Measurements from ENCODE around the gene XRCC6.
"Not testable (repeated sequence)": the region's sequence is repeated elsewhere in the genome, so short reads cannot be mapped to it uniquely, and the experiment has no call there.

The XRCC6 gene

DNA sequence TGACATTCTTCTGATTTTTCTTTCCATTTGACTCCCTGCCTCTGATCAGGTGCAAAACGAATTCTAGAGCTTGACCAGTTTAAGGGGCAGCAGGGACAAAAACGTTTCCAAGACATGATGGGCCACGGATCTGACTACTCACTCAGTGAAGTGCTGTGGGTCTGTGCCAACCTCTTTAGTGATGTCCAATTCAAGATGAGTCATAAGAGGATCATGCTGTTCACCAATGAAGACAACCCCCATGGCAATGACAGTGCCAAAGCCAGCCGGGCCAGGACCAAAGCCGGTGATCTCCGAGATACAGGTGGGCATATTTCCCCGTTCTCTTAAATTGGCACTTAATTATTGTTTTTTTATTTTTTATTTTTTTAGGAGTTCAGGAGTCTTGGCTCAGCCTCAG is 15.4 kb downstream of the XRCC6 start:
- H3K4me1 ChIP-seq (ENCODE audit: control insufficient read depth, low read depth, low read length): no peaks in the 10 kb centered on the region
- no peak overlapping the region for H3K27ac ChIP-seq (ENCODE audit: low read length)
- H3K27me3 ChIP-seq (ENCODE audit: control insufficient read depth, insufficient read depth, low read length): no peaks in the 10 kb centered on the region
- no peaks in the 10 kb centered on the region for H3K9me3 ChIP-seq (ENCODE audit: control insufficient read depth, low read depth, low read length)
- no peak overlapping the region for H3K4me3 ChIP-seq (ENCODE audit: low read length)
- peaks cover 75% of the 10 kb centered on the region for H3K36me3 ChIP-seq (ENCODE audit: control insufficient read depth, low read depth, low read length)
- H3K9ac ChIP-seq (ENCODE audit: low read length): no peak overlapping the region

DNA sequence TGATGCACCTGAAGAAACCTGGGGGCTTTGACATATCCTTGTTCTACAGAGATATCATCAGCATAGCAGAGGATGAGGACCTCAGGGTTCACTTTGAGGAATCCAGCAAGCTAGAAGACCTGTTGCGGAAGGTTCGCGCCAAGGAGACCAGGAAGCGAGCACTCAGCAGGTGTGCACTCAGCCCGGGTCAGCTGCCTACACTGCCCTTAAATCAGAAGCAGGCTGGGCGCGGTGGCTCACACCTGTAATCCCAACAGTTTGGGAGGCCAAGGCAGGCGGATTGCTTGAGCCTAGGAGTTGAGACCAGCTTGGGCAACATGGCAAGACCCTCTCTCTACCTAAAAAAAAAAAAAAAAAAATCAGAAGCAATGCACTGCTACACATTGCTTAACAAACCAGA is 16.5 kb downstream of the XRCC6 start:
- H3K9me3 ChIP-seq (ENCODE audit: control insufficient read depth, low read depth, low read length); H3K27ac ChIP-seq (ENCODE audit: low read length); H3K9ac ChIP-seq (ENCODE audit: low read length); H3K27me3 ChIP-seq (ENCODE audit: control insufficient read depth, insufficient read depth, low read length); H3K4me1 ChIP-seq (ENCODE audit: control insufficient read depth, low read depth, low read length); H3K4me3 ChIP-seq (ENCODE audit: low read length): not testable (repeated sequence)
- H3K36me3 ChIP-seq (ENCODE audit: control insufficient read depth, low read depth, low read length): peaks cover 82% of the 10 kb centered on the region

DNA sequence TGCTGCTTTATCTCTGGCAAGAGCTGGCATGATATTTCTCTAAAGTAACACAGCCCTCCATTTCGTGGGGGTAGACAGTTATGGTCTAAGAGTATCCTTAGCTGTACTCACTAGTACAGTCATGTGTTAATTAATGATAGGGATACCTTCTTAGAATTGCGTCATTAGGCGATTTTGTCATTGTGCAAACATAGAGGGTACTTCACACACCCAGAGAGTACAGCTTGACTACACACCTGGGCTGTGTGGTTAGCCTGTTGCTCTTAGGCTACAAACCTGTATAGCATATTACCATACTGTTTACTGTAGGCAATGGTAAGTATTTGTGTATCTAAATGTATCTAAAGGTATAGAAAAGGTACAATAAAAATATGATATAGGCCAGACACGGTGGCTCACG is 17.0 kb downstream of the XRCC6 start:
- H3K9me3 ChIP-seq (ENCODE audit: control insufficient read depth, low read depth, low read length): no peaks in the 10 kb centered on the region
- no peak overlapping the region for H3K4me3 ChIP-seq (ENCODE audit: low read length)
- H3K36me3 ChIP-seq (ENCODE audit: control insufficient read depth, low read depth, low read length): peaks cover 87% of the 10 kb centered on the region
- H3K27ac ChIP-seq (ENCODE audit: low read length): no peak overlapping the region
- H3K4me1 ChIP-seq (ENCODE audit: control insufficient read depth, low read depth, low read length): no peaks in the 10 kb centered on the region
- H3K27me3 ChIP-seq (ENCODE audit: control insufficient read depth, insufficient read depth, low read length): no peaks in the 10 kb centered on the region
- H3K9ac ChIP-seq (ENCODE audit: low read length): no peak overlapping the region

DNA sequence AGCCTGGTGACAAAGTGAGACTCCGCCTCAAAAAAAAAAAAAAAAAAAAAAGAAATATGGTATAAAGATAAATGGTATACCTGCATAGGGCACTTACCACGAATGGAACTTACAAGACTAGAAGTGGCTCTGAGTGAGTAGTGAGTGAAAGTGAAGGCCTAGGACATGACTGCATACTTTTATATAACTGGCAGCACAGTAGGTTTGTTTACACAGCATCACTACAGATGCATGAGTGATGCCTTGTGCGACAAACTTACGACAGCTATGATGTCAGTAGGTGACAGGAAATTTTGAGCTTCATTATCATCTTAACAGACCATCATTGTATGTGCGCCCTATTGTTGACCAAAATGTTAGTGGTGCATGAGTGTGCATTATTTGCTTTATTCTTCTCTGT is 17.7 kb downstream of the XRCC6 start:
- peaks cover 87% of the 10 kb centered on the region for H3K36me3 ChIP-seq (ENCODE audit: control insufficient read depth, low read depth, low read length)
- H3K27ac ChIP-seq (ENCODE audit: low read length): no peak overlapping the region
- no peaks in the 10 kb centered on the region for H3K27me3 ChIP-seq (ENCODE audit: control insufficient read depth, insufficient read depth, low read length)
- no peak overlapping the region for H3K4me3 ChIP-seq (ENCODE audit: low read length)
- H3K4me1 ChIP-seq (ENCODE audit: control insufficient read depth, low read depth, low read length): no peaks in the 10 kb centered on the region
- no peaks in the 10 kb centered on the region for H3K9me3 ChIP-seq (ENCODE audit: control insufficient read depth, low read depth, low read length)
- no peak overlapping the region for H3K9ac ChIP-seq (ENCODE audit: low read length)

DNA sequence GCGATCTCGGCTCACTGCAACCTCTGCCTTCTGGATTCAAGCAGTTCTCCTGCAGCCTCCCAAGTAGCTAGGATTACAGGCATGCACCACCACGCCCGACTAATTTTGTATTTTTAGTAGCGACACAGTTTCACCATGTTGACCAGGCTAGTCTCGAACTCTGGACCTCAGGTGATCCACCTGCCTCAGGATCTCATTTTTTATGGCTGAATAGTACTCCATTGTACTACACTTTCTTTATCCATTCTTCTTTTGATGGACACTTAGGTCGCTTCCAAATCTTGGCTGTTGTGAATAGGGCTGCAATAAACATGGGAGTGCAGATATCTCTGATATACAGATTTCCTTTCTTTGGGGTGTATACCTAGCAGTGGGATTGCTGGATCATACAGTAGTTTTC is 20.8 kb downstream of the XRCC6 start:
- Histone ChIP-seq H3K4me3 (ENCODE audit: low read length) (no peak overlapping the region), H3K9me3 (ENCODE audit: control insufficient read depth, low read depth, low read length) (no peaks in the 10 kb centered on the region), H3K27ac (ENCODE audit: low read length) (no peak overlapping the region), H3K9ac (ENCODE audit: low read length) (no peak overlapping the region), H3K36me3 (ENCODE audit: control insufficient read depth, low read depth, low read length) (peaks cover 78% of the 10 kb centered on the region), H3K4me1 (ENCODE audit: control insufficient read depth, low read depth, low read length) (no peaks in the 10 kb centered on the region), H3K27me3 (ENCODE audit: control insufficient read depth, insufficient read depth, low read length) (no peaks in the 10 kb centered on the region)

DNA sequence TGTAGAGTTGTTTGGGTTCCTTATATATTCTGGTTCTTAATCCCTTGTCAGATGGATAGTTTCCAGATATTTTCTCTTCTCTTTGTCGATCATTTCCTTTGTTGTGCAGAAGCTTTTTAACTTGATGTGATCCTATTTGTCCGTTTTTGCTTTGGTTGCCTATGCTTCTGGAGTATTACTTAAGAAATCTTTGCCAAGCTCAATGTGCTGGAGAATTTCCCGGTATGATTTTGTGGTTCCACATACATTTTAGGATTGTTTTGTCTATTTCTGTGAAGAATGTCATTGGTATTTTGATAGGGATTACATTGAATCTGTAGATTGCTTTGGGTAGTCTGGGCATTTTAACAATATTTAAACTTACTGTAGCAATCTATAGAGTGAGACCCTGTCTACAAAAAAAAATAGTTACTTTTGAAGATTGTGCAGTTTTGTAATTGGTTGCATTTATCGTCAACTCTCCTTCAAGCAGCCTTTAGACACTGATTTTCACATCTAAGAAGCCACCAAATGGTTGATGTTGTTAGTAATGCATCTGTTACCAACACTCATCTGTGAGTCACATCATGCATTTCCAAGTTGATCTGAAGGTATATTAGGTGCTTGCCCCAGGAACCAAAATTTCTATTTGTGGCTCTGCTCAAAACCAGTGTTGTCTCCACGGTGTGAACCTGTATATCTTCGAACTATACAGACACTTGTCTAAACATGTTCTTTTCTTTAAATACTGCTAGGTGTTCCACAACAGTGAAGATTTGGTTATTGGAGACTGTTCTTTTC is 21.4 kb downstream of the XRCC6 start:
- Histone ChIP-seq H3K9me3 (ENCODE audit: control insufficient read depth, low read depth, low read length) (no peaks in the 10 kb centered on the region), H3K9ac (ENCODE audit: low read length) (no peak overlapping the region), H3K4me3 (ENCODE audit: low read length) (no peak overlapping the region), H3K36me3 (ENCODE audit: control insufficient read depth, low read depth, low read length) (peaks cover 76% of the 10 kb centered on the region), H3K4me1 (ENCODE audit: control insufficient read depth, low read depth, low read length) (no peaks in the 10 kb centered on the region), H3K27ac (ENCODE audit: low read length) (no peak overlapping the region), H3K27me3 (ENCODE audit: control insufficient read depth, insufficient read depth, low read length) (no peaks in the 10 kb centered on the region)

DNA sequence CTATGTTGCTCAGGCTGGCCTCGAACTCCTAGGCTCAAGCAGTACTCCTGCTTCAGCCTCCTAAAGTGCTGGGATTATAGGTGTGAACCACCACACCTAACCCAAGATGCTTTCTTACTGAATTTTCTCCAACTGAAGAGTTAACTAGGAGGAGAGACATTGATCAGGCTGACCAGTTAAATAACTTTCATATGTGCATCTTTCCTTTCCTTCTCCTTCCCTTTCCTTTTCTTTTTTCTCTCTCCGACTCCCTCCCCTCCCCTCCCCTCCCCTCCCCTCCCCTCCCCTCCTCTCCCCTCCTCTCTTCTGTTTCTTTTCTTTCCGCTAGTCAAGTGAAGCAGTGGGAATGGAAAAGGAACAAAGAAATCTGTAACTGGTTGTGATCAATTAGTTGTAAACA is 26.7 kb downstream of the XRCC6 start:
- no peak overlapping the region for H3K27ac ChIP-seq (ENCODE audit: low read length)
- H3K36me3 ChIP-seq (ENCODE audit: control insufficient read depth, low read depth, low read length): peaks cover 72% of the 10 kb centered on the region
- no peak overlapping the region for H3K4me3 ChIP-seq (ENCODE audit: low read length)
- no peak overlapping the region for H3K9ac ChIP-seq (ENCODE audit: low read length)
- no peaks in the 10 kb centered on the region for H3K27me3 ChIP-seq (ENCODE audit: control insufficient read depth, insufficient read depth, low read length)
- H3K9me3 ChIP-seq (ENCODE audit: control insufficient read depth, low read depth, low read length): no peaks in the 10 kb centered on the region
- H3K4me1 ChIP-seq (ENCODE audit: control insufficient read depth, low read depth, low read length): no peaks in the 10 kb centered on the region

DNA sequence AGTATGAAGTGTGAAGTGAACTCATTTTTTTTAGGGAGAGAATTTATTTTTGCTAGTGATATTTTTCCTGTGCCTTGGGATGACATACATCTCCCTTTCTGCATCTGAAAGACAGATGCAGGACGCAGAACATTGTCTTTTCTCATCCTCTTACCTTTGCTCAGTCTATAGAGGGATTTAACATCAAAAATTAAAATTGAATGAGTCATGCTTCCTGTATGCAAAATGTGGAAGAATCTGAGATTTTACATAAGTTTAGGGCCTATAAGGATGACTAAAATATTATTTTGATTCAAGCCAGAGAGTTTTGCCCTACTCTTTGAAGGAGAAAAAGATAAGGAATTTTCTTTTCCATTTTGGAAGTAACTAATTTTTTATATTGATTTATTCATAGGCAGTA is 27.3 kb downstream of the XRCC6 start:
- Histone ChIP-seq H3K4me1 (ENCODE audit: control insufficient read depth, low read depth, low read length) (no peaks in the 10 kb centered on the region), H3K36me3 (ENCODE audit: control insufficient read depth, low read depth, low read length) (peaks cover 73% of the 10 kb centered on the region), H3K4me3 (ENCODE audit: low read length) (no peak overlapping the region), H3K9me3 (ENCODE audit: control insufficient read depth, low read depth, low read length) (no peaks in the 10 kb centered on the region), H3K27me3 (ENCODE audit: control insufficient read depth, insufficient read depth, low read length) (no peaks in the 10 kb centered on the region), H3K27ac (ENCODE audit: low read length) (no peak overlapping the region), H3K9ac (ENCODE audit: low read length) (no peak overlapping the region)

DNA sequence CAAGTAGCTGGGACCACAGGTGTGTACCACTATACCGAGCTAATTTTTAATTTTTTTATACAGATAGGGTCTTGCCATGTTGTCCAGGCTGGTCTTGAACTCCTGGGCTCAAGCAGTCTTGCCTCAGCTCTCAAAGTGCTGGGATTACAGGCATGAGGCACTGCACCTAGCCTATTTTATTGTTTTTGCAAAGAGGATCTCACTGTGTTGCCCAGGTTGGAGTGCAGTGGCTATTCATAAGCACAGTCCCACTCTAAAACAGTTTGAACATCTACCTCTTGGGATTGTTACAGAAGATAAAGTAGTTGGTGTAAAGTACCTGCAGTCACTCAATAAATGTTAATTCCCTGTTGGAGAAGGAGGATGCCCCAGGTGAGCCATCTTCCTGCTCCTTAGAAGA is 29.1 kb downstream of the XRCC6 start:
- H3K27ac ChIP-seq (ENCODE audit: low read length): no peak overlapping the region
- H3K36me3 ChIP-seq (ENCODE audit: control insufficient read depth, low read depth, low read length): peaks cover 78% of the 10 kb centered on the region
- H3K4me3 ChIP-seq (ENCODE audit: low read length): no peak overlapping the region
- H3K4me1 ChIP-seq (ENCODE audit: control insufficient read depth, low read depth, low read length): no peaks in the 10 kb centered on the region
- no peaks in the 10 kb centered on the region for H3K27me3 ChIP-seq (ENCODE audit: control insufficient read depth, insufficient read depth, low read length)
- H3K9ac ChIP-seq (ENCODE audit: low read length): no peak overlapping the region
- H3K9me3 ChIP-seq (ENCODE audit: control insufficient read depth, low read depth, low read length): no peaks in the 10 kb centered on the region

DNA sequence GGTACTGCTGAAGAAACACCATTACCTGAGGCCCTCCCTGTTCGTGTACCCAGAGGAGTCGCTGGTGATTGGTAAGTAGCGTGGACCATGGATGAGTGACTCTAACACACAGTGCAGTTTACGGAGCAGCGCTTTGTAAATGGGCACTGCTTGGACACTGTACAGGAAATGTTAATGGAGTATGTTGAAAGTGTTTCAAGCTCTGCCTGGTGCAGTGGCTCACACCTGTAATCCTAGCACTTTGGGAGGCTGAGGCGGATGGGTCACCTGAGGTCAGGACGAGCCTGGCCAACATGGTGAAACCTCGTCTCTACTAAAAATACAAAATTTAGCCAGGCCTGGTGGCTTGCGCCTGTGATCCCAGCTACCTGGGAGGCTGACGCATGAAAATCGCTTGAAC is 29.7 kb downstream of the XRCC6 start:
- no peak overlapping the region for H3K4me3 ChIP-seq (ENCODE audit: low read length)
- no peak overlapping the region for H3K9ac ChIP-seq (ENCODE audit: low read length)
- peaks cover 80% of the 10 kb centered on the region for H3K36me3 ChIP-seq (ENCODE audit: control insufficient read depth, low read depth, low read length)

DNA sequence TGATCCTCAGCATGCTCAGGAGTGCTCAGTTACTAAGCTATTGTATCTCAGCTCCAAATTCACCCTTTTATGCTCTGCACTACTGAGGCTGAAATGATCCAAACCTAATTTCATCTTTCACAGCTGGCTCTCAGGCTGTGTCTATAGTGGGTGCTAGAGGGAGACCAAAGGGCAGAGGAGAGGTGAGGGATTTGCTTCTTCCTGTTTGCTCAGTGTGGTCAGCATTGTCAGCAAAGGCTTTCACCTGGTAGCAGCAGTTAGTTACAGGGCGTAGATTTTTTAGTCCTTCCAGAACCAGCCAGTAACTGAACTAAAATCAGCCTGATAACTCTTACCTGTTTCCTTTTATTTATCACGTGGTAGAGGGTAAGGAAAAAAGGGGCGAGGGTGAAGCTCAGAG is 33.2 kb downstream of the XRCC6 start:
- Histone ChIP-seq H3K27ac (ENCODE audit: low read length) (no peak overlapping the region), H3K4me3 (ENCODE audit: low read length) (no peak overlapping the region), H3K36me3 (ENCODE audit: control insufficient read depth, low read depth, low read length) (peaks cover 85% of the 10 kb centered on the region), H3K4me1 (ENCODE audit: control insufficient read depth, low read depth, low read length) (no peaks in the 10 kb centered on the region), H3K9ac (ENCODE audit: low read length) (no peak overlapping the region), H3K9me3 (ENCODE audit: control insufficient read depth, low read depth, low read length) (no peaks in the 10 kb centered on the region), H3K27me3 (ENCODE audit: control insufficient read depth, insufficient read depth, low read length) (no peaks in the 10 kb centered on the region)

More for the DNA sequence above, 29.7 kb downstream of the XRCC6 start:
- Histone ChIP-seq H3K27ac (ENCODE audit: low read length) (no peak overlapping the region), H3K4me1 (ENCODE audit: control insufficient read depth, low read depth, low read length) (no peaks in the 10 kb centered on the region), H3K27me3 (ENCODE audit: control insufficient read depth, insufficient read depth, low read length) (no peaks in the 10 kb centered on the region), H3K9me3 (ENCODE audit: control insufficient read depth, low read depth, low read length) (no peaks in the 10 kb centered on the region)

DNA sequence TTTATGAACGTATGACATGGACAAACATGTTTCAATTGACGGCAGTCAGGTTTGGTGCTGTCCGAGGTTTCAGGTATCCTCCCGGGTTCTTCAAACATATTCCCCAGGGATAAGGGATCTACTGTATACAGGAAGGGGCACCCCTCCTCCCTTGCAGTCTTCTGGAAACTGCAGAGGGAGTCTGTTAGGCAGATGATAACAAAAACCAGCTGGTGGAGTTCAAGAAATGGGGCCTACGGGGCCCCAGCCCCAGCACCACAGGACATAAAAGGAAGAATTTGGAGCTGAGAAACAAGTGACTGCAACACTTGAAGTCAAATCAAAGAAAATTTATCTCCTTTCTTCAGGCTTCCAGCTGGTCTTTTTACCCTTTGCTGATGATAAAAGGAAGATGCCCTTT is 35.5 kb downstream of the XRCC6 start:
- no peak overlapping the region for H3K9ac ChIP-seq (ENCODE audit: low read length)
- H3K36me3 ChIP-seq (ENCODE audit: control insufficient read depth, low read depth, low read length): peaks cover 92% of the 10 kb centered on the region
- H3K4me1 ChIP-seq (ENCODE audit: control insufficient read depth, low read depth, low read length): no peaks in the 10 kb centered on the region
- H3K27ac ChIP-seq (ENCODE audit: low read length): no peak overlapping the region
- no peaks in the 10 kb centered on the region for H3K9me3 ChIP-seq (ENCODE audit: control insufficient read depth, low read depth, low read length)
- no peak overlapping the region for H3K4me3 ChIP-seq (ENCODE audit: low read length)
- H3K27me3 ChIP-seq (ENCODE audit: control insufficient read depth, insufficient read depth, low read length): no peaks in the 10 kb centered on the region
